ENCODE measurements around the gene CHST13.
"Not testable (repeated sequence)": the region's sequence is repeated elsewhere in the genome, so short reads cannot be mapped to it uniquely, and the experiment has no call there.

CHST13 gene

DNA sequence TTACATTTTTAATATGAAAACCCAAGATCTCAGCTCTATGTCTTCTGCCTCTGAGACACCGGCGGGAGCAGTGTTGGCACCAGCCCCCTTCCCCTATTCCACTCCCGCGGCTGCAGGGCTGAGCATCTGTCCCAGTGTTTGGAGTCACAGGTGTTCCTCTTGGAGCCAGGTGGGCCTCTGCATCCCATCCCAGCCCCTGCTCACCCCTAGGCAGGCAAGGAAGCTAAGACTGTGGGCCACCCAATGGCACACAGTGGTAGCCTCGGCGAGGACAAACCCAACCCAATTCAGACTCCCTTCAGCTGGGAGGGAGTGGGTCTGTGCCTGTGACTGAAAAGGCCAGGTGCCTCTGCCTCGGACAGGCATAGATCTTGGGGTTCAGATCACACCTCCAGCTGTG, 3.1 kb downstream of the CHST13 start:
- no peak for DNase-seq

DNA sequence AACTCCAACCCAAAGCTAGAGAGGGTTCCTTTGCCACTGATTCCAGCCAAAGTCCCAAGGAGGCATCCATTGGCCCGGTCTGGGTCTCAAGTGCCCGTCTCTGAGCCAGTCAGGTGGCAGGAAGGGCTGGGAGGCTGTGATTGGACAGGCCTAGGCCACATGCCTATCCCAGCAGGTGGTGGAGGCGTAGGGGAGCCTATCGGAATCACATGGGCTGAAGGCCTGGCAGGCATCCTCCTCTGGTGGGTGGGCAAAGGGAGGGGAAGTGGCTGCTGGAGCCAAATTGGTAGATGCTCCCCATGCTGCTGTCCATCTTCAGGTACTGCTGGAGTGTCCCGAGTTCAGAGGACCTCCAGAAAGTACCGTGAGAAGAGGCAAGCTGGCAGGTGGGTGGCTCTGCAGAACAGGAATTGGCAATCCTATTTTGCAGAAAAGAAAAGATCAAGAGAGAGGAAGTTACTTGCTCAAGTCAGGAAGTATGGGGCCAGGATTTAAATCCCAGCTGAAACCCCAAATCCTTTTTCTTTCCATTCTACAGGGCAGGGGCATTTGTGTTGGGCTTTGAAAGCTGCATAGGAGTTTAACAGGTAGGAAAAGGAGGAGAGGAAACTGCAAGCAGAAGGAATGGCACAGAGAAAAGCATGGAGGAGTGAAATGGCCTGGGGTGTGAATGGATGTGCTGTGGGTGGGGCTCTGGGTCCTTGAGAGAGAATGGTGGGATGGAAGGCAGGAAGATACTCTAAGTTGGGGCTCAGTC, 3.7 kb downstream of the CHST13 start:
- DNase-seq = no peak

DNA sequence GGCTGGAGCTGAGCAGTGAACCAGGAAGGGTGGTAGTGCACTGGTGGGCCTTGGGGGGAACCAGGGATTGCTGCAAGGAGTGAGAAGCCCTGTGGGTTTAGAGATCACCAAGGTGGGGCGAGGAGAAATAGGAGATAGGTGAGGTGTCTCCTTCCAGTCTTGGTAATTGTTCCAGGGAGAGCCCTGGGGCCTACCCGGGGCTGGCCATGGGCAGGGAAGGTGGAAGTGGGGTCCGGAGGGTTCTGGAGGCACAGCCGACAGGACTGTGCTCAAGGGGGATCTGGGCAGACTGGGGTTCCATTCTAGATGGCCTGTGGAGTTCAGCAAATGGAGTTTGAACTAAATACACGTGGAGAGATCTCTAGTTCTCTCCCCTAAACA, 4.5 kb downstream of the CHST13 start:
- no peak for DNase-seq

DNA sequence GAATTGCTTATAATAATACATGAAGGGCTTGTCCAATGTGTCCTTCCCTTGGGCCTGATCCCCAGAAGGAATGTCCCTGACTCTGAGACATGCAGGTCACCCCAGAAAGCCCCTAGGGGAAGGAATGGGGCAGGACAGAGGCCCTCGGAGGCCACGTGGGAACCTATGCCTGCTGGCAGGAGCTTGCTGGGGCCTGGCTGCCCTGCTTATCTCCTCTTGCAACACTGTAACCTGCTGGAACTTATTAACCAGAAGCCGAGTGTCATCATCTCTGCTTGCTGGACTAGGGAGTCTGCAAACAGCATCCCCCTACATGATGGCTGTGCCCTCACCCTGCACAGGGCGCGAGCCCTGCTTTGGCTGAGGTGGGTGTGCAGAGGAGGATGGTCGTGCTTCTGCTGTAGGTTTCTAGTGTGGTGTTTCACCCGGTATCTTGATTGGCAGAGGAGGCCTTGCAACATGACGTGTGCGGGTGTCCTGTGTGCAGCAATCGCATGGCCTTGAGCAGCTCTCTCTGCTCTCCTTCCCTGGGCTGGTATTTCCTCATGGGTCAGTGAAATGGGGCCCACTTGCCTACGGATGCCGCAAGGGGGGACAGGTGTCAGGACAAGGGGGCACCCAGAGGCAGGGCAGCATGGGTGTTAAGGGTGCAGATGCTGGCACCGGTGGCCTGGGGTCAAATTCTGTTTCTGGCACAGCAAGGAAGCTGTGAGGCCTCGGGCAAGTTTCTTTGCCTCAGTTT, 5.0 kb downstream of the CHST13 start:
- no peak for DNase-seq

DNA sequence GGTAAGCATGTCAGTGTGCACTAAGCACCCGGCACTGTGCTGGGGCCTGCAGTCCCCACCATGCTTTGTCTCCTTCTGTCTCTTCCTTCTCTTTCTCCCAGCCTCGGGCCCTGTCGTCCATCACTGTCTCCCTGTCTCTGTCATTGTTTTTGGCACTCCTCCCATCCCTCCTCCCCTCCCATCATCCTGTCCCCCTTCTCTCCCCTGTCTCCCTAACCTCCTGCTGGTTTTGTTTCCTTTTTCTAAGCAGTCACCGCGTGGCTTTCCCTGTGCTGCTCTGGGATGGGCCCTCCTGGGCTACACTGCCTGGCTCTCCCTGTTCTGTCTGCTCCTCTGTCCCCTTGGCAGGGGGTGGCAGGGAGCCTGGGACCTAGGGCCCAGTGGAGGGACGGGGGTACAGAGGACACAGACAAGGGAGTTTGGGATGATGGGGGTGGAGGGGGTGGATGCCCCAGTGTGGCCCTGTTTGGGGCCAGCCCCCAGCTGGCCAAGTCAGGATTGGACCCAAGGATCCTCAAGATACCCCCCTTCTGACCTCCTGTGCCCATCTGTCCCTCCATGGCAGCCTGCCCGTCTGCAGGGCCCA, 5.7 kb downstream of the CHST13 start:
- DNase-seq = no peak

DNA sequence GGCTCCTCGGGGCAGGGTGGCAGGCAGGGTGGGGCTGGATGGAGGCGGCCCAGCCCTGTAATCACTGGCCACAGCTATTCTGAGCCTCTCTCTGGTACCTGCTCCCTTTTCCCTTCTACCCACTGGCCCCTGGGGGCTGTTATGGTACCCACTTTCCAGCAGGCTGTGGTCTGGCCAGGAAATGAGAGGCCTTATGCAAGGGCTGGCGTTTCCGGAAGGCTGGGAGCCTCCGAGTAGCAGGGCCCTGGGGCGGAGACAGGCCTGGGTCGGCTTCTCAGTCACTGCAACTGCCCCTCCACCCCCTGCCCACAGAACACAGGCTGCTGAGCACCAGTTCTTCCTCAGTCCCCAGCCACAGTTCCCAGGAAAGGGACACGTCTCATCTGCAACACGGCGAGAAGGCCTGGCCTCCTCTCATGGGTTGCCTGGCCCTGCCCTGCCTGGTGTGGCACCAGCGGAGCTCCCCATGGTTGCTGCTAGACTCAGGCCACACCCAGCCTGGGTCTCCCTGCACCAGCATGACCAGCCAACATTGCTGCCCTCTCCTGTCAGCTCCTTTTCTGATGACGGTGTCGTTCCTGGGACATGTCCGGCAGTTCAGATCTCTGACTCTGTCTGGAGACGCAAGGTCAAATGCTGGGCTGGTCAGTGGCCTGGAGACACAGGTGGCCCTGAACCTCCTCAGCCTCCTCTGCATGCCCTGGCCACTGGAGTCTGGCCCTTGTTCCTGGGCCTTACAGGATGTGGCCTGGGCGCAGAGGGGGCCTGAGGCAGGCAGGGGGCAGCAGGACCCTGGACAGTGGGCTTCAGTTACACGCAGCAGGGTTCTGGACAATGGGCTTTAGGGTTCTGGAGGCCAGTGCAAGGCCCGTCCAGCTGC, 6.5 kb downstream of the CHST13 start:
- peak; percentile 37 for DNase-seq

DNA sequence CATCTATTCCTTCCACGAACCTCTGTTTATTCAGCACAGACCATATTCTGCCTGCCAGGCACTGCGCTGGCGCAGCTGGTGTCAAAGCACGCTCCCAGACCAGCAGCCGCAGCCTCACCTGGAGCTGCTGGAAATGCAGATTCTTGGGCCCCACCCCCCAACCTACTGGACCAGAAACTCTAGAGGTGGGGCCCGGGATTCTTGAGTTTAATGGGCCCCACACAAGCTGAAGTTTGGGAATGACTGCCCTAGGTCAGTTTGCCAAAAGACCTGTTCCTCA, 7.0 kb downstream of the CHST13 start:
- no peak for DNase-seq

DNA sequence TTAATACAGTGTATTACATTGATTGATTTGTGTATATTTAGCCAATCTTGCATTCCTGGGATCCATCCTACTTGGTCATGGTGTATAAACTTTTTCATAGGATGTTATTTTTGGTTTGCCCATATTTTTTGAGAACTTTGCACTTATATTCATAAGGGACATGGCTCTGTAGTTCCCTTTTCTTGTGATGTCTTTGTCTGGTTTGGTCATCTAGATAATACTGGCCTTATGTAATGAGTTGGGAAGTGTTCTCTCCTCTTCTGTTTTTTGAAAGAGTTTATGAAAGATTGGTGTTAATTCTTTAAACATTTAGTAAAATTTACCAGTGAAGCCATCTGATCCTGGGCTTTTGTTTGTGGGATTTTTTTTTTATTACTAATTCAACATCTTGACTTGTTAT, 9.6 kb downstream of the CHST13 start:
- no peak for DNase-seq

DNA sequence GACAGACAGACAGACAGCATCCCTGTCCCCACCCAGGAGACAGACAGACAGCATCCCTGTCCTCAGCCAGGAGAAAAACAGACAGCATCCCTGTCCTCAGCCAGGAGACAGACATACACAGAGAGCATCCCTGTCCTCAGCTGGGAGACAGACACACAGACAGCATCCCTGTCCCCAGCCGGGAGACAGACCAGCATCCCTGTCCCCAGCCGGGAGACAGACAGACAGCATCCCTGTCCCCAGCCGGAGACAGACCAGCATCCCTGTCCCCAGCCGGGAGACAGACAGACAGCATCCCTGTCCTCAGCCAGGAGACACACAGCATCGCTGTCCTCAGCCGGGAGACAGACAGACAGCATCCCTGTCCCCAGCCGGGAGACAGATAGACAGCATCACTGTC, 10.8 kb downstream of the CHST13 start:
- DNase-seq = not testable (repeated sequence)

DNA sequence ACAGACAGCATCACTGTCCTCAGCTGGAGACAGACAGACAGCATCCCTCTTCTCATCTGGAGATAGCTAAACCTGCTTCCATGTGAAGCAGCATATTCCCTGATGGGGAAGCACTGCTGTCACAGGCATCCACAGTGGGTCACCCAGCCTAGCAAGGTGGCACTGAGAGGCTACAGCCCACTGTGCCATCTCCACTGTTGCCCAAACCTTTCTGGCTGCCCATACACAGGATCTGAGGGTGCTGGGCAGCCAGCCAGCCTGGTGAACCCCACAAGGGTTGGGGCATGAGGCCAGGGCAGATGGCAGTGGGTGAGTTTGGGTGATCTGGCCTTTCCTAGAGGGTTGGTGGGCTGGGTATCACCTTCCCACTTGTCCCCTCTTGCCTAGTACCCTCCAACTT, 11.7 kb downstream of the CHST13 start:
- no peak for DNase-seq

DNA sequence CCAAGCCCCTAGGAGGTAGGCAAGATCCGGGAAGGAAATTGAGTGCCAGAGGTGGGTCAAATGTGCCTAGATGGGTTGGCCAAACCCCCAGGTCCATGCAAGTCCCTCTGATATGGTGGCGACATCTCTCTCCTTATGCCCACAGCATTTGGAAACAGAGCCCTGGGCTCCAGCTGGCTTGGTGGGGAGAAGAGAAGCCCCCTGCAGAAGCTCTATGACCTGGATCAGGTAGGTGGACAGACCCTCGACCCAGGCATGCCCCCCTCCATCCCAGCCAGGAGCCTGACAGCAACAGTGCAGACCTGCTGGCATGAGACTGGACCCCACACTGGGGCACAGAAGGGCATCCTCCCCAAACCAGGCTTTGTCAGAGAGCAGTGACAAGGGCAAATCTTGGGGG, 12.2 kb downstream of the CHST13 start:
- DNase-seq = no peak

DNA sequence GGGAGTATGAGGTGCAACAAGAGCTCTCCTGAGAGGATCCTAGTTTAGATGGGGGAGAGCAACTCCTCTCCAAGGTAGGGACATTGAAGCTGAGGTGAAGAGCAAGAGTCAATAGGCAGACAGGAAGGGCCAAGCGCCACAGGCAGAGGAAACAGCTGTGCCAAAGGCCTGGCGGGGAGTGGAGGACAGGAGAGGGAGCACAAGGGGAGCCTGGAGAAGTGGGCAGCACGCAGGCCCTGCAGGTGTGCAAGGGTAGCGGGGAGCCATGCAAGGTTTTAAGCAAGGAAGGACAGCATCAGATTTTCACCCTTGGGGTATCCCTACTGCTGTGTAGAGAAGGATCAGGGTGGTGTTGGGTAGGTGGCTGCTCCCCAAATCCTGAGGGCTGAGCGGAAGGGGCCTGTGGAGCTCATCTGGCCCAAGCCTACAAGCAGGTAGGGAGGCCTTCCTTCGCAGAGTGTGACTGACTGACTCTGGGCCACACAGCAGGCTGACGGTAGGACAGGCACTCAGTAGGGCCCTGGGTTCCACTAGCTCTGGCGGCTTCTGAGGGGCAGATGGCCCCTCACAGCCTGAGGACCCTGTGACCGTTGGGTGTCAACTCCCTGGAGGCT, 13.3 kb downstream of the CHST13 start:
- DNase-seq = no peak

DNA sequence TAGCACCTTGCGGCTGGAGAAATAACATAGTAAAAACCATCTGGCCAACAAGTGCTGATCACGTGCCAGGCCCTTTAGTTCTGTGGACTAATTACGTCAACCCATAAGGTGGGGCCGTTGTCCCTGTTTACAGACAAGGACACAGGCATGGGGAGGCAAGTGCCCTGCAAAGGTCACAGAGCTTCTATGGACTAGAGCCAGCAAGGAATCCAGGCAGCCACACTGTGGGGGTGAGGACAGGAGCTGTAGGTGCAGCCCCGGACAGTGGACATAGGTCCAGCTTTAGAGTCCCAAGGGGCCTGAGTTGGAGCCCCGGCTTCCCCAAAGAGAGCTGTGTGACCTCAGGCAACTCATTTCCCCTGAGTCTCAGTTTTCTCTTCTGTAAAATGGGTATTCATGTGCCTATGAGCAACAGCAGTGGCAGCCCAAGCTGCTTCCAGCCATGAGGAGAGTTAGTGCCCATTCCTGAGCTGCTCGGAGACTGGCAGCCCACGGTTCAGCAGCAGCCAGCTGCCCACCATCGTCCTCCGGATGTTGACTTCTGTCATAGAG, 13.9 kb downstream of the CHST13 start:
- no peak for DNase-seq

DNA sequence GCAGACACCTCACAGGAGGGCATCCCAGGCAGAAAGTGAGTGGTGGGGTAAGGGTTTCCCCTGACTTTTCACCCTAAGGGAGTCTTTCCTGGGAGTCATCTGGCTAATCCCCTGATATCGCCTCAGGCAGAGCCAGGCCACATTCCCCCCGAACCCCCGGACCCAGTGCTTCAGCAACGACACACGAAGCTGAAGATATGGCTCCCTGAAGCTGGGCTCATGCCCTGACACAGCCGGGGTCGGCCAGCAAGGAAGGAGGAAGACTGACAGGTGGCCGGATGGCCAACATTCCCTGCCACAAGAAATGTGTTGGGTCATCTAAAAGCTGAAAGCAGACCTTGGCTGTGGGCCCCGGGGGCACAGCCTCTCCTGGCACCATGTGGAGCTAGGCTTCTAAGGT, 14.4 kb downstream of the CHST13 start:
- no peak for DNase-seq

DNA sequence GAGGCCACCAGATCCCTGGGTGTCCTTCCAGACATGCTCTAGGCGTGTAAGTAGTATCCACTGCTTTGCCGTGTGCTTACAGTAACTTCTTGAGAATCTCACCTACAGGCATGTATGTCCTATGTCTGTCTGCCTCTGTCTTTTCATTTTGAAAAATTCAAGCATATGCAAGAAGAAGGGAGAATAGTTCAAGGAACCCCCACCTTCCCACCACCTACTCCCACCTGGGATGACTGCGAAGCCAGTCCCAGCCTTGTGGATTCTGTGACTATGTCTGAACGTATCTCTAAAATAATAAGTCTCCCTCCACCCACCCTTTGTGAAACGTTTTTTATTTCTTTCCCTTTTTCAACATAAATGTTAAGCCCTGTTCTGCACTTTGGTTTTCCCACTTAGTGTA, 15.0 kb downstream of the CHST13 start:
- no peak for DNase-seq

DNA sequence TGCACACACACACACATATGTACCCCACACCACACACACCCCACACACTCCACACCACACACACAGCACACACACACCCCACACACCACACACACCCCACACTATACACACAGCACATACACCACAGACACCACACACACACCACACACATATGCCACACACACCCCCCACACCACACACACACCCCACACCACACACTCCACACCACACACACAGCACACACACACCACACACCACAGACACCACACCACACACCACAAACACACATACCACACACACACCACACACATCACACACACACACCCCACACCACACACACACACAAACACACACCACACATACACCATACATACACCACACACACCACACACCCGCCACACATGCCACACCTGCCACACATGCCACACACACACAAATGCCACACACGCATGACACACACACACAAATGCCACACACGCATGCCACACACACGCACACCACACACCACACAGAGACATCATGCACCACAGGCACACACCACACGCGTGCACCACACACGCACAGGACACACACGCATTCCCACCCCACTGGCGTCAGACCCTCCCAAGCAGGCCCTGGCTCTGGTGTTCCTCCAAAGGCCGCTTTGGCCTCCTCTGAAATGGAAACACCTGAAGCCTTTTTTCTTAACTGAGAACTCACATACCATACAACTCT, 15.7 kb downstream of the CHST13 start:
- DNase-seq = no peak

DNA sequence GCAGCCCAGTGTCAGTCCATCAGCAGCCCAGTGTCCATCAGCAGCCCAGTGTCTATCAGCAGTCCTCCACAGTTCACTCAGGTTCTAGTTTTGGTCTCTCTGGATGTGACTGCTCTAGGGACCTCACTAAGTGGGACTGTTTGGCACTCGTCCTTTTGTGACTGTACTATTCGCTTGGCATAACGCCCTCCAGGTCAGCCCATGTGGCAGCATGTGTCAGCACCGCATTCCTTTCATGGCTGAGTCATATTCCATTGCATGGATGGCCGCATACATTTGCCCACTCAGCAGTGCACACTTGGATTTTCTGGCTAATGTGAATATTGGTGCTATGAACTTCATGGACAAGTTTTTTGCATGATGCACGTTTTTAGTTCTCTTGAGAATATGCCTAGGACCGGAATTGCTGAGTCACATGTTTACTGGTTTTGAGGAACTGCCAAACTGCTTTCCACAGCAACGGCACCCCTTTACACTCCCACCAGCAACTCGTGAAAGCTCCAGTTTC, 16.4 kb downstream of the CHST13 start:
- peak; percentile 26 for DNase-seq

DNA sequence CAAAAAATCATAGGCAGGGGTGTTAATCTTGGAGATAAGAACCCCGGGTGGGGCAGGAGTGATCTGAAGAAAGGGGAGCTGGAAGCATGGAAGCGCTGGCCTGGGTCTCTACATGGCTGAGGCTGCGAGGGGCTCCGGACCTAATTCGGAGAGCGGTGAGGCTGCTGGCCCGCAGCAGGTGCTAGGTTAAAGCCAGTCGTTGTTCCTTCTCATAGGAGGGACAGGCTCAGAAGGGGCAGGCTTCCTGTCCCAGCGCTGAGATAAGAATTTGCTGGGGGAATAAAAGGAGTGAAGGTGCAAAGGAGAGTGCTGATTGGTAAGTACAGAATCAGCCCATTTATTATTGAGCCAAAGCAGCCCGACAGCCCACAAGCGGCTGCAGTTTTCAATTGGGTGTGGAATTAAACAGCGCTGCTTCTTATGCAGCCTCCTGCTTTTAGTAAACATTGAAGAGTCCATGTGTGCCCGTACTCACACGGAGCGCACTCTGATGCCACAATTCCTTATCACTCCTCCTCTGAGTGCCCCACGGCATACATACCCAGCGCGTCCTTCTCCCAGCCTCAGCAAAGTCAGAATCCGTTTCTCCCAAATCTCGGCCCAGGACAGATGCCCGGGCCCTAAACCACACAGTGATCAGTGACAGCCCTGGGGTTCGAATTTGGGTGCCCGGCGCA, 17.1 kb downstream of the CHST13 start:
- no peak for DNase-seq

DNA sequence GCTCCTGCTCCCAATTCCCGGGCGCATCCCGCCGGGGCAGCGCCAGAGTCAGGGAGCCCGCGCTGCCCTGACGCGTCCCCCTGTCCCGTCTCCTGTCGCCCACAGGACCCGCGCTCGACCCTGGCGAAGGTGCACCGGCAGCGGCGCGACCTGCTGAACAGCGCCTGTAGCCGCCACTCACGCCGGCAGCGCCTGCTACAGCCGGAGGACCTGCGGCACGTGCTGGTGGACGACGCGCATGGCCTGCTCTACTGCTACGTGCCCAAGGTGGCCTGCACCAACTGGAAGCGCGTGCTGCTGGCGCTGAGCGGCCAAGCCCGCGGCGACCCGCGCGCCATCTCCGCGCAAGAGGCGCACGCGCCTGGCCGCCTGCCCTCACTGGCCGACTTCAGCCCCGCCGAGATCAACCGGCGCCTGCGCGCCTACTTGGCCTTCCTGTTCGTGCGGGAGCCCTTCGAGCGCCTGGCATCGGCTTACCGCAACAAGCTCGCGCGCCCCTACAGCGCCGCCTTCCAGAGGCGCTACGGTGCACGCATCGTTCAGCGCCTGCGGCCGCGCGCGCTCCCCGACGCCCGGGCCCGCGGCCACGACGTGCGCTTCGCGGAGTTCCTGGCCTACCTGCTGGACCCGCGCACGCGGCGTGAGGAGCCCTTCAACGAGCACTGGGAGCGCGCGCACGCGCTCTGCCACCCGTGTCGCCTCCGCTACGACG, 17.8 kb downstream of the CHST13 start:
- DNase-seq = no peak

All from activated CD4-positive, alpha-beta T cell treated with anti-CD3 and anti-CD28 coated beads, Interleukin-10, Interleukin-2, amounts not matched to agents 100 ng/mL and 50 ng/mL, durations not matched to agents 16 hours and 8 hours (primary cell).